ENCODE data around the gene KLHL22.

DNA sequence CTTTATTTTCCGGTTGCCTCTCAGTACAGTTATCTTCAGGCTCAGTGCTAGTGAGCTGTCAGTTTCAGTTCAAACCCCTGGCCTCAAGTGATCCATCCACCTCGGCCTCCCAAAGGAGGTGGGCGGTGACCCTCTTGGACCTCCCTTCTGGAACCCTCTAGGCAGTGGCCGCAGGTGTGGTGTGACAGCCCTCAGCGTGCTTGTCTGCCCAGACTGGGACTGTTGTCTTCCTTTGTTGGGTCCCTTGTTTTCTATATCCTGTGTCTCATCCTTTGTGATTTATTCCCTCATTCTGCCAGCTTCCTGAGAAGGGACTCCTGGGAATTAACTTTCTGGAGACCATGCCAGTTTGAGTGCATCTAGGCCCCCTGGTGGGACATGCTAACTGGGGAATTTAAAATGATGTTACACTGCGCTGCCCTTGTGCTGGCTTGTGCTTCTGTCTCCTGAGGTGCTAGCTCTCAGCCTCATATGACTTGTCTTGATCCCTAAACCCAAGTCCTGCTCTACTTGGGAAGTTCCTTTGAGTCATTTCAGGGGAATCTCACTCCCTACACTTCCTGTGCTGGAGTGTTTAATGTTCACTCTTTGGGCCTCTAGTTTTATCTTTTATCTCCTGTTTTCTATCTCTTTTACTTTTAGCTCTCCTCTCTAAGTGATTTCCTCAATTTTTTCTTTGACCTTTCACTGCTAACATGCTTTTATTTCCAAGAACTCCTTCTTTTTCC is 31.2 kb upstream of the KLHL22 start:
- TF ChIP-seq POLR2A (IDR thresholded peaks at IDR 0.05) = no peak
- TF ChIP-seq, protein P1, sequence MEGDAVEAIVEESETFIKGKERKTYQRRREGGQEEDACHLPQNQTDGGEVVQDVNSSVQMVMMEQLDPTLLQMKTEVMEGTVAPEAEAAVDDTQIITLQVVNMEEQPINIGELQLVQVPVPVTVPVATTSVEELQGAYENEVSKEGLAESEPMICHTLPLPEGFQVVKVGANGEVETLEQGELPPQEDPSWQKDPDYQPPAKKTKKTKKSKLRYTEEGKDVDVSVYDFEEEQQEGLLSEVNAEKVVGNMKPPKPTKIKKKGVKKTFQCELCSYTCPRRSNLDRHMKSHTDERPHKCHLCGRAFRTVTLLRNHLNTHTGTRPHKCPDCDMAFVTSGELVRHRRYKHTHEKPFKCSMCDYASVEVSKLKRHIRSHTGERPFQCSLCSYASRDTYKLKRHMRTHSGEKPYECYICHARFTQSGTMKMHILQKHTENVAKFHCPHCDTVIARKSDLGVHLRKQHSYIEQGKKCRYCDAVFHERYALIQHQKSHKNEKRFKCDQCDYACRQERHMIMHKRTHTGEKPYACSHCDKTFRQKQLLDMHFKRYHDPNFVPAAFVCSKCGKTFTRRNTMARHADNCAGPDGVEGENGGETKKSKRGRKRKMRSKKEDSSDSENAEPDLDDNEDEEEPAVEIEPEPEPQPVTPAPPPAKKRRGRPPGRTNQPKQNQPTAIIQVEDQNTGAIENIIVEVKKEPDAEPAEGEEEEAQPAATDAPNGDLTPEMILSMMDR (IDR thresholded peaks at IDR 0.05 in 4 of 5, conservative IDR thresholded peaks at IDR 0.05 in 1 of 5) = no peak

All from gastrocnemius medialis (tissue), 4 donors.